ENCODE results near the gene CCDC32.

GRCh38 chr15:40548610-40549009, 16.2 kb downstream of the CCDC32 start:
- TF ChIP-seq CTCF (conservative IDR thresholded peaks at IDR 0.05 in 1 of 2, IDR thresholded peaks at IDR 0.05 in 1 of 2; ENCODE audit: low read depth in 1 of 2, low read length in 2 of 2): no peak
- no peak for TF ChIP-seq EZH2 (IDR thresholded peaks at IDR 0.05; ENCODE audit: low read length, missing control alignments)
